ENCODE measurements around the gene ZSWIM5.

Gene ZSWIM5

GRCh38 chr1:45177452-45177851 lies 29.0 kb downstream of the ZSWIM5 start:
- WGBS (ENCODE audit: extremely low coverage, insufficient coverage, insufficient read length): no CpG with 5 or more reads among the region's 1 CpG
- Histone ChIP-seq H3K18ac (ENCODE audit: low read length) (no peak overlapping the region), H3K14ac (ENCODE audit: low read length) (no peak overlapping the region), H3K27me3 (ENCODE audit: insufficient read depth, low read length) (no peaks in the 10 kb centered on the region), H3K9ac (ENCODE audit: low read length) (no peak overlapping the region), H2BK120ac (ENCODE audit: insufficient read depth, low read length, poor library complexity) (no peak overlapping the region), H3K36me3 (ENCODE audit: control insufficient read depth in 1 of 2, insufficient read depth in 2 of 2, low read length in 2 of 2) (no peaks in the 10 kb centered on the region), H2AFZ (ENCODE audit: insufficient read depth, low read length, poor library complexity) (no peak overlapping the region), H4K12ac (ENCODE audit: low read depth, low read length) (no peak overlapping the region), H3K4me2 (ENCODE audit: low read length) (no peak overlapping the region), H3K79me1 (ENCODE audit: low read length) (no peaks in the 10 kb centered on the region), H3K4ac (ENCODE audit: low read depth, low read length) (no peak overlapping the region), H3K79me2 (ENCODE audit: control insufficient read depth, insufficient read depth, low read length, poor library complexity) (no peaks in the 10 kb centered on the region), H3K4me1 (ENCODE audit: control insufficient read depth in 1 of 2, insufficient read depth in 2 of 2, low read length in 2 of 2) (no peaks in the 10 kb centered on the region), H2AK5ac (ENCODE audit: low read length) (no peak overlapping the region), H2BK12ac (ENCODE audit: low read length) (no peak overlapping the region), H3K27ac (ENCODE audit: low read depth, low read length) (no peak overlapping the region), H3K23ac (ENCODE audit: low read length) (no peak overlapping the region), H2BK5ac (ENCODE audit: low read depth, low read length, poor library complexity) (no peak overlapping the region), H3K9me3 (ENCODE audit: insufficient read depth, low read depth, low read length) (peaks cover 2% of the 10 kb centered on the region), H4K91ac (ENCODE audit: low read depth, low read length) (no peak overlapping the region), H3K4me3 (ENCODE audit: low read depth, low read length) (no peak overlapping the region), H4K8ac (ENCODE audit: low read depth, low read length) (no peak overlapping the region)
- no peak for DNase-seq

- Histone ChIP-seq H3K4me2 (ENCODE audit: low read length) (no peak overlapping the region), H2BK5ac (ENCODE audit: low read depth, low read length, poor library complexity) (no peak overlapping the region), H3K18ac (ENCODE audit: low read length) (no peak overlapping the region), H3K14ac (ENCODE audit: low read length) (no peak overlapping the region), H3K36me3 (ENCODE audit: control insufficient read depth in 1 of 2, insufficient read depth in 2 of 2, low read length in 2 of 2) (no peaks in the 10 kb centered on the region), H2AK5ac (ENCODE audit: low read length) (no peak overlapping the region), H3K4me3 (ENCODE audit: low read depth, low read length) (no peak overlapping the region), H3K4ac (ENCODE audit: low read depth, low read length) (no peak overlapping the region), H3K79me1 (ENCODE audit: low read length) (no peaks in the 10 kb centered on the region), H3K79me2 (ENCODE audit: control insufficient read depth, insufficient read depth, low read length, poor library complexity) (no peaks in the 10 kb centered on the region), H3K9me3 (ENCODE audit: insufficient read depth, low read depth, low read length) (no peaks in the 10 kb centered on the region), H2BK120ac (ENCODE audit: insufficient read depth, low read length, poor library complexity) (no peak overlapping the region), H4K8ac (ENCODE audit: low read depth, low read length) (no peak overlapping the region), H3K9ac (ENCODE audit: low read length) (no peak overlapping the region), H2BK12ac (ENCODE audit: low read length) (no peak overlapping the region), H4K12ac (ENCODE audit: low read depth, low read length) (no peak overlapping the region), H3K4me1 (ENCODE audit: control insufficient read depth in 1 of 2, insufficient read depth in 2 of 2, low read length in 2 of 2) (no peaks in the 10 kb centered on the region), H3K27me3 (ENCODE audit: insufficient read depth, low read length) (no peaks in the 10 kb centered on the region), H4K91ac (ENCODE audit: low read depth, low read length) (no peak overlapping the region), H2AFZ (ENCODE audit: insufficient read depth, low read length, poor library complexity) (no peak overlapping the region), H3K27ac (ENCODE audit: low read depth, low read length) (no peak overlapping the region), H3K23ac (ENCODE audit: low read length) (no peak overlapping the region)
- no peak for DNase-seq
- no CpG with 5 or more reads among the region's 3 CpGs for WGBS (ENCODE audit: extremely low coverage, insufficient coverage, insufficient read length)
Measured at GRCh38 chr1:45172764-45173163, 33.6 kb downstream of the ZSWIM5 start.

- H2AFZ ChIP-seq (ENCODE audit: insufficient read depth, low read length, poor library complexity): no peak overlapping the region
- H3K23ac ChIP-seq (ENCODE audit: low read length): no peak overlapping the region
- WGBS (ENCODE audit: extremely low coverage, insufficient coverage, insufficient read length): no CpG with 5 or more reads among the region's 7 CpGs
- no peak overlapping the region for H4K12ac ChIP-seq (ENCODE audit: low read depth, low read length)
- H3K79me1 ChIP-seq (ENCODE audit: low read length): no peaks in the 10 kb centered on the region
- no peak overlapping the region for H2BK5ac ChIP-seq (ENCODE audit: low read depth, low read length, poor library complexity)
- no peaks in the 10 kb centered on the region for H3K79me2 ChIP-seq (ENCODE audit: control insufficient read depth, insufficient read depth, low read length, poor library complexity)
- no peaks in the 10 kb centered on the region for H3K27me3 ChIP-seq (ENCODE audit: insufficient read depth, low read length)
- H4K91ac ChIP-seq (ENCODE audit: low read depth, low read length): no peak overlapping the region
- no peak overlapping the region for H4K8ac ChIP-seq (ENCODE audit: low read depth, low read length)
- no peak overlapping the region for H2BK12ac ChIP-seq (ENCODE audit: low read length)
- H3K4ac ChIP-seq (ENCODE audit: low read depth, low read length): no peak overlapping the region
- H3K27ac ChIP-seq (ENCODE audit: low read depth, low read length): no peak overlapping the region
- no peak overlapping the region for H3K18ac ChIP-seq (ENCODE audit: low read length)
- no peaks in the 10 kb centered on the region for H3K9me3 ChIP-seq (ENCODE audit: insufficient read depth, low read depth, low read length)
- no peak overlapping the region for H3K14ac ChIP-seq (ENCODE audit: low read length)
- no peaks in the 10 kb centered on the region for H3K36me3 ChIP-seq (ENCODE audit: control insufficient read depth in 1 of 2, insufficient read depth in 2 of 2, low read length in 2 of 2)
- H3K4me2 ChIP-seq (ENCODE audit: low read length): no peak overlapping the region
- no peak overlapping the region for H2AK5ac ChIP-seq (ENCODE audit: low read length)
- DNase-seq: peak in 1 of 2 donors; percentile 14
- H3K4me3 ChIP-seq (ENCODE audit: low read depth, low read length): no peak overlapping the region
- no peaks in the 10 kb centered on the region for H3K4me1 ChIP-seq (ENCODE audit: control insufficient read depth in 1 of 2, insufficient read depth in 2 of 2, low read length in 2 of 2)
- no peak overlapping the region for H3K9ac ChIP-seq (ENCODE audit: low read length)
- H2BK120ac ChIP-seq (ENCODE audit: insufficient read depth, low read length, poor library complexity): no peak overlapping the region
Measured at GRCh38 chr1:45172005-45172404, 34.4 kb downstream of the ZSWIM5 start.

- H3K14ac ChIP-seq (ENCODE audit: low read length): no peak overlapping the region
- no peak overlapping the region for H2BK12ac ChIP-seq (ENCODE audit: low read length)
- no peak overlapping the region for H4K12ac ChIP-seq (ENCODE audit: low read depth, low read length)
- H3K9me3 ChIP-seq (ENCODE audit: insufficient read depth, low read depth, low read length): no peaks in the 10 kb centered on the region
- H3K9ac ChIP-seq (ENCODE audit: low read length): no peak overlapping the region
- DNase-seq: no peak
- no peak overlapping the region for H2BK120ac ChIP-seq (ENCODE audit: insufficient read depth, low read length, poor library complexity)
- H3K4ac ChIP-seq (ENCODE audit: low read depth, low read length): no peak overlapping the region
- no peak overlapping the region for H3K4me2 ChIP-seq (ENCODE audit: low read length)
- H3K79me1 ChIP-seq (ENCODE audit: low read length): no peaks in the 10 kb centered on the region
- no peaks in the 10 kb centered on the region for H3K27me3 ChIP-seq (ENCODE audit: insufficient read depth, low read length)
- no peak overlapping the region for H2AFZ ChIP-seq (ENCODE audit: insufficient read depth, low read length, poor library complexity)
- H4K8ac ChIP-seq (ENCODE audit: low read depth, low read length): no peak overlapping the region
- H2AK5ac ChIP-seq (ENCODE audit: low read length): no peak overlapping the region
- H3K18ac ChIP-seq (ENCODE audit: low read length): no peak overlapping the region
- H3K4me1 ChIP-seq (ENCODE audit: control insufficient read depth in 1 of 2, insufficient read depth in 2 of 2, low read length in 2 of 2): no peaks in the 10 kb centered on the region
- WGBS (ENCODE audit: extremely low coverage, insufficient coverage, insufficient read length): 100% methylated on average over 1 of the region's 1 CpG
- H3K79me2 ChIP-seq (ENCODE audit: control insufficient read depth, insufficient read depth, low read length, poor library complexity): no peaks in the 10 kb centered on the region
- H2BK5ac ChIP-seq (ENCODE audit: low read depth, low read length, poor library complexity): no peak overlapping the region
- H3K27ac ChIP-seq (ENCODE audit: low read depth, low read length): no peak overlapping the region
- no peak overlapping the region for H4K91ac ChIP-seq (ENCODE audit: low read depth, low read length)
- H3K4me3 ChIP-seq (ENCODE audit: low read depth, low read length): no peak overlapping the region
- no peaks in the 10 kb centered on the region for H3K36me3 ChIP-seq (ENCODE audit: control insufficient read depth in 1 of 2, insufficient read depth in 2 of 2, low read length in 2 of 2)
- no peak overlapping the region for H3K23ac ChIP-seq (ENCODE audit: low read length)
Measured at GRCh38 chr1:45171575-45171974, 34.8 kb downstream of the ZSWIM5 start.

Measured in trophoblast cell (in vitro differentiated cells and primary cell).